Fibroblast of the conjunctiva (primary cell): ENCODE measurements around the gene SPRY2.

ENCODE experiments used
- DNase-seq: peaks from one replicate; pipeline ENCODE4 v3.0.0-alpha.2; 2010; ENCODE audit warnings: low read depth

Gene SPRY2

GRCh38 chr13:80313668-80314256, 27.2 kb downstream of the SPRY2 start:
- DNase-seq: no peak

GRCh38 chr13:80312967-80313366, 28.0 kb downstream of the SPRY2 start:
- DNase-seq: no peak

GRCh38 chr13:80312012-80312704, 28.8 kb downstream of the SPRY2 start:
- no peak for DNase-seq

- DNase-seq: no peak
Observed at GRCh38 chr13:80309926-80310325, 31.0 kb downstream of the SPRY2 start.

GRCh38 chr13:80307401-80307987, 33.4 kb downstream of the SPRY2 start:
- no peak for DNase-seq

GRCh38 chr13:80306337-80306972, 34.5 kb downstream of the SPRY2 start:
- no peak for DNase-seq

DNA sequence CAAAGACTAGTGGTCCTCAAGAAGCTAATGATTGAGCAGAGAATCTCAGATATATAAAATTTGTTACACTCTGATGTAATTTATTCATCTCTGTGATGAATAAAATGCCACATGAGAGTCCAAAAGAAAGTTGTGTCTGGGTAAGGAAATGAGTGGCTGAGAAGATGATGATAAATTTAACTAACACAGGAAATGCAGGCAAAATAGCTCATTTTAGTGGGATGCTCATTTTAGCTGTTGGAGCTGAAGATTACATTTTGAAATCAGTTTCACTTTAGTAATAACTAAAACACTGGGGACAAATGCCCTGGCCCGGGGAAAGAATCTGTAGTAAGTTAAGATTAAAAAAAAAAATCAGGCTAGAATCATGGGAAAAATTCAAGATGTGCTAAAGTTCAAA, 35.2 kb downstream of the SPRY2 start:
- DNase-seq: no peak

DNA sequence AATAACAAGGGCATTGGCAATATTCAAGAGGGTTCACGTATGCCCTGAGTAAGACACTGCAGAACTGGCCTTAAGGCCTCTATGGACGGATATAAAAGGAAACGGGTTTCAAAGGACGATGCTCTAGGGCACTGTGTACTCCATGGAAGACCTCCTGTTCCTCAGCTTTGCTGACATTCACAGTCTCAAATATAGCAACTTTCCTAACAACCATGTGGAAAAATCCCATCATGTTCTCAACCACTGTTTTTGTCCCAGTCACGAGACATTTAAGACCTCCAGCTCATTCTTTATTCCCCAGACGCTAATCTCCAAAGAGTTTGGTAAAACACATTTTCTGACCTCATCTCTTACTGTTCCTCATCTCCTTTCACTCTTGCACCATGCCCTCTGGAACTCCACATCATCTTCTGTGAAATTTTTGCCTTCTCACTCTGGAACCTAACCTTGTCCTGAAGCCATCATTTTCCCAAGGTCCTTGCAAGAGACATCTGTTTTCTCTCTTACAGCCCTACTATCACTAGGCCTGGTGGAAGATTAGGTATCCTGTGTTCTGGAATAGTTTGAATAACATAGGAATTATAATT, 37.6 kb downstream of the SPRY2 start:
- no peak for DNase-seq

- no peak for DNase-seq
Observed at GRCh38 chr13:80299046-80299445, 41.9 kb downstream of the SPRY2 start.

- no peak for DNase-seq
Observed at GRCh38 chr13:80297503-80297902, 43.4 kb downstream of the SPRY2 start.

DNA sequence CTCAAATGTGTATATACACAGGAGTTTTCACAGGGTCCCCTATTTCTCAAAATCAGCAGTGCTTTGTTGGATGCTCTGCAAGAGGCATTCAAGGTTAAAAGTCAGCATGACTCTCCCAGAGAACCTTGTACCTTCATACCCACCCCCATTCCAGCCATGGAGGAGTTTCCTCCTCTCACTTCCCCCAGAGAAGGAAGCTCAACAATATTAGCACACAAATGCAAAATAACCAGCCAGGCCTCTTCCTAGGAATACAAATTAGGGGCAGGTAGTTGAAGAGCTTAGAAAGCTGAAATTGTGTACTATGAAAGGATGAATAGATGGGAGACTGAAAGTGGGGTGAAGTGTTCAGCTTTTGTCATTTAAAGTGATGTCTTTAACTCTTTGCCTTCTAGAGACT, 43.8 kb downstream of the SPRY2 start:
- no peak for DNase-seq

DNA sequence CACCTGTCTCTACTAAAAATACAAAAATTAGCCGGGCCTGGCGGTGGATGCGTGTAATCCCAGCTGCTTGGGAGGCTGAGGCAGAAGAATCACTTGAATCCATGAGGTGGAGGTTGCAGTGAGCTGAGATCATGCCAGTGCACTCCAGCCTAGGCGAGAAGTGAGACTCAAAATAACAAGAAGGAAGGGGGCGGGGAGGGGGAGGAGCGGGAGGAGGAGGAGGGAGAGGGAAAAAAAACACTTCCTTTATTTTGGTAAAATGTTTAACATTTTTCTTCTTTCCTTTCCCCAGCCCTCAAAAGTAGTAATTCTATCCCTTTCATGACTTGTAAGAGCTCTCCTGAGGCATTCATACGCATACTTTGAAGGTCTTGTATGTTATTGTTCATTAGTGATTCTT, 44.3 kb downstream of the SPRY2 start:
- no peak for DNase-seq

- DNase-seq: no peak
Observed at GRCh38 chr13:80290591-80290990, 50.3 kb downstream of the SPRY2 start.
